B cell (primary cell): ENCODE data around the gene KLHL3. TPM values are rescaled to one million over a fixed set of nuclear protein-coding genes. Genes with fewer than 3 reads are reported as not detected.
A peak's percentile ranks its signal among the peaks of the same experiment; 100 is the strongest.

Experiments
- ATAC-seq: fragments of 200-7000 bp; cut with Tn5 transposase; one replicate; pipeline ENCODE4 v1.10.0; 2021; ENCODE audit warnings: low read depth, mild to moderate bottlenecking, moderate number of reproducible peaks, moderate library complexity
- CTCF ChIA-PET: fragments of 350-600 bp; sonication (Branson Sonifier 250); formaldehyde crosslinking; loops from one replicate; lab custom pipeline; 2021; ENCODE audit warnings: antibody characterized with exemption, inconsistent platforms; lab: Charles Lee
- POLR2A ChIA-PET: fragments of 350-600 bp; sonication (Branson Sonifier 250); formaldehyde crosslinking; loops from one replicate; lab custom pipeline; 2021; ENCODE audit warnings: antibody characterized with exemption; lab: Charles Lee
- DNase-seq: peaks from one replicate; pipeline ENCODE4 v3.0.0; 2013
- H2AFZ ChIP-seq: 2 replicates; pipeline ENCODE4 v1.6.1; 2012; ENCODE audit warnings: mild to moderate bottlenecking, low read depth, low read length; ENCODE audit not compliant: insufficient read depth, poor library complexity, severe bottlenecking
- H3K27ac ChIP-seq, 2 donors: 1 replicate in 1 of 2; 2 replicates in 1 of 2; pipeline ENCODE4 v1.5.1; 2012 to 2013; ENCODE audit warnings: low read length in 2 of 2, mild to moderate bottlenecking in 2 of 2, moderate library complexity in 1 of 2
- H3K27me3 ChIP-seq, 4 experiments: fragments of 200-600 bp in 1 of 4; sonication (generic) in 1 of 4; replicated peaks in 1 of 4; 1 replicate in 2 of 4; 2 replicates in 2 of 4; pipeline versions ENCODE4 v1.6.1 to v1.7.0; 2013 to 2016; ENCODE audit warnings: low read length in 3 of 4, mild to moderate bottlenecking in 2 of 4, mixed read lengths in 1 of 4, moderate library complexity in 1 of 4; ENCODE audit not compliant: insufficient read depth in 4 of 4, control insufficient read depth in 3 of 4; ENCODE audit errors: control extremely low read depth in 1 of 4
- H3K36me3 ChIP-seq, 2 experiments: replicated peaks in 1 of 2; 1 replicate in 1 of 2; 2 replicates in 1 of 2; pipeline versions ENCODE4 v1.6.1 to v1.7.1; 2013; ENCODE audit warnings: low read length in 1 of 2; ENCODE audit not compliant: insufficient read depth in 2 of 2, control insufficient read depth in 1 of 2; ENCODE audit errors: control extremely low read depth in 1 of 2, extremely low read depth in 1 of 2
- H3K4me1 ChIP-seq, 2 donors: fragments of 200-600 bp in 1 of 2; sonication (generic) in 1 of 2; 1 replicate in 1 of 2; 2 replicates in 1 of 2; pipeline versions ENCODE4 v1.5.1 to v1.6.1; 2013 to 2017; ENCODE audit warnings: low read length in 2 of 2; ENCODE audit not compliant: control insufficient read depth in 2 of 2, insufficient read depth in 2 of 2
- H3K4me2 ChIP-seq: replicated peaks from 2 replicates; pipeline ENCODE3; 2012; ENCODE audit warnings: mild to moderate bottlenecking, low read depth, low read length; ENCODE audit not compliant: poor library complexity, severe bottlenecking
- H3K4me3 ChIP-seq, 5 experiments: fragments of 200-600 bp in 1 of 5; sonication (generic) in 1 of 5; 1 replicate in 3 of 5; 2 replicates in 2 of 5; pipeline versions ENCODE4 v1.5.1 to v1.7.0; 2011 to 2016; ENCODE audit warnings: low read length in 4 of 5, mild to moderate bottlenecking in 4 of 5, low read depth in 2 of 5, control low read depth in 1 of 5, moderate library complexity in 1 of 5; ENCODE audit not compliant: insufficient read depth in 1 of 5; ENCODE audit errors: control extremely low read depth in 1 of 5, extremely low read depth in 1 of 5
- H3K79me2 ChIP-seq: fragments of 200-600 bp; sonication (generic); one replicate; pipeline ENCODE4 v1.6.0; 2016; ENCODE audit warnings: low read length; ENCODE audit not compliant: control insufficient read depth, insufficient read depth
- H3K9ac ChIP-seq: fragments of 200-600 bp; sonication (generic); 2 replicates; pipeline ENCODE4 v1.6.1; 2017; ENCODE audit warnings: mild to moderate bottlenecking, low read length, moderate library complexity
- H3K9me3 ChIP-seq, 3 donors: one replicate each; pipeline versions ENCODE4 v1.6.1 to v1.7.1; 2013; ENCODE audit warnings: low read length in 2 of 3; ENCODE audit not compliant: control insufficient read depth in 2 of 3, insufficient read depth in 1 of 3; ENCODE audit errors: control extremely low read depth in 1 of 3
- H4K20me1 ChIP-seq: 2 replicates; pipeline ENCODE4 v1.6.0; 2012; ENCODE audit warnings: mild to moderate bottlenecking, low read length; ENCODE audit not compliant: insufficient read depth, control insufficient read depth, poor library complexity, severe bottlenecking
- H3K27ac Mint-ChIP-seq: one replicate; pipeline ENCODE4 v1.8.0; 2021; ENCODE audit warnings: mixed read lengths
- H3K27me3 Mint-ChIP-seq: one replicate; pipeline ENCODE4 v1.8.0; 2021; ENCODE audit warnings: mixed read lengths
- H3K4me1 Mint-ChIP-seq: one replicate; pipeline ENCODE4 v1.8.0; 2021; ENCODE audit warnings: mixed read lengths
- H3K4me3 Mint-ChIP-seq: one replicate; pipeline ENCODE4 v1.8.0; 2021; ENCODE audit warnings: mixed read lengths
- H3K9me3 Mint-ChIP-seq: one replicate; pipeline ENCODE4 v1.8.0; 2022; ENCODE audit warnings: mixed read lengths; ENCODE audit not compliant: insufficient read depth
- EZH2 ChIP-seq: IDR thresholded peaks from 2 replicates; pipeline ENCODE4 v1.6.1; 2012; ENCODE audit warnings: borderline replicate concordance, low read depth, mild to moderate bottlenecking, moderate library complexity, low read length; ENCODE audit not compliant: insufficient read depth, poor library complexity, severe bottlenecking
- WGBS: methylation state at CpG from one replicate; pipeline ENCODE4 v1.1.5; 2013; ENCODE audit warnings: missing lambda C conversion rate; ENCODE audit not compliant: insufficient coverage; 5-methylcytosine and 5-hydroxymethylcytosine counted together
- intact Hi-C: fragments of 100-400 bp; cut with micrococcal nuclease; formaldehyde crosslinking; loops from one replicate; pipeline ENCODE4 v1.10.0; 2022
- polyA plus RNA-seq: library from polyadenylated mRNA; depleted of rRNA; stranded (reverse); fragments of >200 nt; gene quantifications from 2 replicates; pipeline ENCODE4 v1.2.3, GENCODE V29; 2012
- total RNA-seq, 2 donors: library from RNA; stranded (reverse); fragments of 120-200 nt in 1 of 2; gene quantifications; 1 replicate in 1 of 2; 2 replicates in 1 of 2; pipeline versions ENCODE4 v1.2.3 to v1.2.4, GENCODE V29; 2013 to 2022
- TF ChIP-seq, protein P1 (sequence below): fragments of 200-600 bp; IDR thresholded peaks from one replicate; pipeline ENCODE4 v1.8.0; 2022; ENCODE audit warnings: antibody characterized with exemption, mild to moderate bottlenecking

KLHL3 gene
- total and polyA plus RNA-seq, 2 donors (not counting 1 experiment from before 2014, with no cell fraction given): 3.3 to 4.5 TPM

DNA sequence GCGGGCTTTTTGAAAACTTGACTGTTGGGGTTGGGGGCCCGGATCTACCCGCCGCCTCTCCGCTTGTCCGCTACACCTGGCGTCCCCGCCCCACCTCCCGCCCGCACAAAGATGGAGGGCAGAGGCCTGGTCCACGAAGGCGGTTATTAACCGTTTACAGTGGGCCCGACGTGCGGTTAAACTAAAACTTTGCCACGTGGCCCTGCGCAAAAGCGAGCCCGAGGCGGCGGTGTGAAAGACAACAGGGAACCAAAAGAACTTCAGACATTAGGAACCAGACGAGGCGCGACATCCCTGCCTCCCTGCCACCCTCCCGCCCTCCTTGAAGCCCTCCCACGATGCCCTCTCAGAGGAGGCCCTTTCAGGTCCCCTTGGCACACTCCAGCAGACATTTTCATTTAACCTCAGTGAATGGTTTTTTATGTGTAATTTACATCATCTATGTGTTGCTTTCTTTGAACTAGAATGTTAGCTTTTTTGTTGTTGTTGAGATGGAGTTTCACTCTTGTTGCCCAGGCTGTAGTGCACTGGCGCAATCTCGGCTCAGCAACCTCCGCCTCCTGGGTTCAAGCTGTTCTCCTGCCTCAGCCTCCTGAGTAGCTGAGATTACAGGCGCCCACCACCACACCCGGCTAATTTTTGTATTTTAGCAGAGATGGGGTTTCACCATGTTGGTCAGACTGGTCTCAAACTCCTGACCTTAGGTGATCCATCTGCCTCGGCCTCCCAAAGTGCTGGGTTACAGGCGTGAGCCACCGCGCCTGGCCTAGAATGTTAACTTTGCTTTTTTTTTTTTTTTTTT lies 19.3 kb upstream of the KLHL3 start:
- POLR2A ChIA-PET: interaction anchor here (0.7 to 1.8 kb wide), 4 partner anchors 95 to 1634 kb away, joined by 4 to 5 read pairs (median 4); partner anchors contain the start of genes FAM53C, MZB1 and PKD2L2
- peaks cover 39% of the 10 kb centered on the region for H4K20me1 ChIP-seq
- H3K27me3 Mint-ChIP-seq: no peaks in the 10 kb centered on the region
- peak overlapping the region; percentile 98 to 100 for H3K27ac ChIP-seq
- peaks cover 29% of the 10 kb centered on the region for H3K4me1 Mint-ChIP-seq
- peak overlapping the region; percentile 93 for H3K9ac ChIP-seq
- intact Hi-C loops: loop anchor here (1.0 to 10.0 kb wide), 7 partner anchors 134 to 1517 kb away; partner anchors contain the start of genes CDC23, FAM13B, FAM53C and HSPA9
- CTCF ChIA-PET: interaction anchor here (0.7 to 3.0 kb wide), 6 partner anchors 13 to 279 kb away, joined by 3 to 18 read pairs (median 4); no protein-coding TSS in a partner anchor
- peak overlapping the region; percentile 93 for H2AFZ ChIP-seq
- H3K4me2 ChIP-seq: peak overlapping the region; percentile 83
- peak overlapping the region; percentile 97 for H3K4me3 Mint-ChIP-seq
- ATAC-seq: peak; percentile 20
- no peak for DNase-seq
- no peaks in the 10 kb centered on the region for H3K27me3 ChIP-seq
- H3K4me3 ChIP-seq: peak overlapping the region in 4 of 5 experiments; percentile 69 to 95 (median 90)
- H3K36me3 ChIP-seq: peaks cover 0 to 5% of the 10 kb centered on the region in 2 experiments
- peaks cover 39% of the 10 kb centered on the region for H3K79me2 ChIP-seq
- WGBS: 17% methylated on average over 28 of the region's 36 CpGs
- H3K4me1 ChIP-seq: peaks cover 26 to 28% of the 10 kb centered on the region in 2 donors
- peak overlapping the region; percentile 100 for H3K27ac Mint-ChIP-seq
- no peaks in the 10 kb centered on the region for H3K9me3 Mint-ChIP-seq
- no peak for TF ChIP-seq EZH2
- TF ChIP-seq, protein P1, sequence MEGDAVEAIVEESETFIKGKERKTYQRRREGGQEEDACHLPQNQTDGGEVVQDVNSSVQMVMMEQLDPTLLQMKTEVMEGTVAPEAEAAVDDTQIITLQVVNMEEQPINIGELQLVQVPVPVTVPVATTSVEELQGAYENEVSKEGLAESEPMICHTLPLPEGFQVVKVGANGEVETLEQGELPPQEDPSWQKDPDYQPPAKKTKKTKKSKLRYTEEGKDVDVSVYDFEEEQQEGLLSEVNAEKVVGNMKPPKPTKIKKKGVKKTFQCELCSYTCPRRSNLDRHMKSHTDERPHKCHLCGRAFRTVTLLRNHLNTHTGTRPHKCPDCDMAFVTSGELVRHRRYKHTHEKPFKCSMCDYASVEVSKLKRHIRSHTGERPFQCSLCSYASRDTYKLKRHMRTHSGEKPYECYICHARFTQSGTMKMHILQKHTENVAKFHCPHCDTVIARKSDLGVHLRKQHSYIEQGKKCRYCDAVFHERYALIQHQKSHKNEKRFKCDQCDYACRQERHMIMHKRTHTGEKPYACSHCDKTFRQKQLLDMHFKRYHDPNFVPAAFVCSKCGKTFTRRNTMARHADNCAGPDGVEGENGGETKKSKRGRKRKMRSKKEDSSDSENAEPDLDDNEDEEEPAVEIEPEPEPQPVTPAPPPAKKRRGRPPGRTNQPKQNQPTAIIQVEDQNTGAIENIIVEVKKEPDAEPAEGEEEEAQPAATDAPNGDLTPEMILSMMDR: no peak
- no peaks in the 10 kb centered on the region for H3K9me3 ChIP-seq
